Measurements from ENCODE around the gene AADACL3. TPM values are rescaled to one million over a fixed set of nuclear protein-coding genes. Genes with fewer than 3 reads are reported as not detected.

Gene AADACL3
- total RNA-seq, 1 donor from 2014 or later: not detected

DNA sequence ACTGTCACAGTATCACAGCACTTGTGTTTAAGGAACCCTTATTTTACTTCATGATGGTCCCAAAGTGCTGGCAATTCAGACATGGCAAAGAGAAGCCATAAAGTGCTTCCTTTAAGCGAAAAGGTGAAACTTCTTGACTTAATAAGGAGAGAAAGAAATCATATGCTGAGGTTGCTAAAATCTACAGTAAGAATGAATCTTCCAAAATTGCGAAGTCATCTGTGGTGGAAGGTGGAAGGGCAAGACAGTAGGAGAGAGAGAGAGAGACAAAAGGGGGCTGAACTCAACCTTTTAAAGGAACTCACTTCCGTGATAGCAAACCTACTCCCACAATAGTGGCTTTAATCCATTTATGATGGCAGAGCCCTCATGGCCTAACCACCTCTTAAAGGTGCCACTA, 19.3 kb upstream of the AADACL3 start:
- H3K4me1 Mint-ChIP-seq (ENCODE audit: low read depth): peaks cover 6% of the 10 kb centered on the region
- no peak for DNase-seq (ENCODE audit: low spot score)
- no peak for TF ChIP-seq CTCF (IDR thresholded peaks at IDR 0.05)
- peaks cover 19% of the 10 kb centered on the region for H3K9me3 Mint-ChIP-seq (ENCODE audit: low read depth)
- H3K4me3 Mint-ChIP-seq (ENCODE audit: unreplicated experiment): no peak overlapping the region
- no peaks in the 10 kb centered on the region for H3K27me3 Mint-ChIP-seq (ENCODE audit: low read depth)
- no peaks in the 10 kb centered on the region for H3K36me3 Mint-ChIP-seq (ENCODE audit: low read depth)
- no peak overlapping the region for H3K27ac Mint-ChIP-seq (ENCODE audit: unreplicated experiment)

DNA sequence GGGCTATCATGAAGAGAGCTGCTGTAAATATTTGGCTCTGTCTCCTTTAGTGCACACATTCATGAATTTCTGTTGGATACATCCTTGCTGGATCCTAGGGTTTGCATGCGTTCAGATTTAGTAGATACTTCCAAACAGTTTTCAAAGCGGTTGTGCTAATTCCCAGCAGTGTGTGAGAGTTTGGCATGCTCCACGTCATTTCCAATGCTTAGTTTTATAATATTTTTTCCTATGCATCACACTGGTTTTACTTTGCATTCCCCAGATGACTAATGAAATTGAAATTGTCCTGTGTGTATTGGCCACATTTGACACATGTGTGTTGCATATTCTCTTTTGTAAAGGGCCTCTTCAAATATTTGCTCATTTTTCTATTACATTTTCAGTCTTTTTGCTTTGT, 18.5 kb upstream of the AADACL3 start:
- Mint-ChIP-seq H3K4me1 (ENCODE audit: low read depth) (peaks cover 6% of the 10 kb centered on the region), H3K27me3 (ENCODE audit: low read depth) (no peaks in the 10 kb centered on the region), H3K36me3 (ENCODE audit: low read depth) (no peaks in the 10 kb centered on the region), H3K4me3 (ENCODE audit: unreplicated experiment) (no peak overlapping the region), H3K27ac (ENCODE audit: unreplicated experiment) (no peak overlapping the region), H3K9me3 (ENCODE audit: low read depth) (peaks cover 19% of the 10 kb centered on the region)
- no peak for TF ChIP-seq CTCF (IDR thresholded peaks at IDR 0.05)
- DNase-seq (ENCODE audit: low spot score): no peak

DNA sequence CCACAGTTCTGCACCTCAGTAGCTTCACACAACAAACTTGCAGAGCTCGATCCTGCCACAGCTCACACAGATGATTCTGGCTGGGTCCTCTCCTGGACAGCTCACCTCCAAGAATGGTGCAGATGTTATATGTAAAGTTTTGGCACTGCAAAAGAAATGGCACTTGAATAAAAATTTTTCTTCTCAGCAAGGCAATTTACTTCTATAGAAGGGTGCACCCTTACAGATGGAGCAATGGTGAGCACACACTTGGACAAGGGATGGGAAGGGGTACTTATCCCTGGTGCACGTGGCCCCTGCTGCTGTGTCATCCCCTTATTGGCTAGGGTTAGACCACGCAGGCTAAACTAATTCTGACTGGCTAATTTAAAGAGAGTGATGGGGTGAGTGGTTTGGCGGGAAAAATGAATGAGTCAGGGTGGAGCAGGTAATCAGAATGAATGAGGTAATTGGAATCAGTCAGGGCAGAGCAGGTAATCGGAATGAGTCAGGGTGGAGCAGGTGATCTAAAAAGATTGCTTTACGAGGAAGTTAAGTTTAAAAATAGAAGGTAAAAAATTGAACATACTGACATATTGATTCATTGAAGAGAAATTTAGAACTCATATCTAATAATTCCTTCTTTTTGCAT, 12.0 kb upstream of the AADACL3 start:
- H3K4me3 Mint-ChIP-seq (ENCODE audit: unreplicated experiment): no peak overlapping the region
- TF ChIP-seq CTCF (IDR thresholded peaks at IDR 0.05): no peak
- H3K9me3 Mint-ChIP-seq (ENCODE audit: low read depth): peaks cover 27% of the 10 kb centered on the region
- H3K4me1 Mint-ChIP-seq (ENCODE audit: low read depth): no peaks in the 10 kb centered on the region
- H3K36me3 Mint-ChIP-seq (ENCODE audit: low read depth): peaks cover 2% of the 10 kb centered on the region
- H3K27me3 Mint-ChIP-seq (ENCODE audit: low read depth): no peaks in the 10 kb centered on the region
- no peak overlapping the region for H3K27ac Mint-ChIP-seq (ENCODE audit: unreplicated experiment)
- DNase-seq (ENCODE audit: low spot score): no peak

GRCh38 chr1:12706061-12706460, 9.8 kb upstream of the AADACL3 start:
- no peak for DNase-seq (ENCODE audit: low spot score)
- Mint-ChIP-seq H3K27me3 (ENCODE audit: low read depth) (no peaks in the 10 kb centered on the region), H3K36me3 (ENCODE audit: low read depth) (peaks cover 2% of the 10 kb centered on the region), H3K4me3 (ENCODE audit: unreplicated experiment) (no peak overlapping the region), H3K27ac (ENCODE audit: unreplicated experiment) (no peak overlapping the region), H3K4me1 (ENCODE audit: low read depth) (no peaks in the 10 kb centered on the region), H3K9me3 (ENCODE audit: low read depth) (peaks cover 16% of the 10 kb centered on the region)
- TF ChIP-seq CTCF (IDR thresholded peaks at IDR 0.05): no peak

DNA sequence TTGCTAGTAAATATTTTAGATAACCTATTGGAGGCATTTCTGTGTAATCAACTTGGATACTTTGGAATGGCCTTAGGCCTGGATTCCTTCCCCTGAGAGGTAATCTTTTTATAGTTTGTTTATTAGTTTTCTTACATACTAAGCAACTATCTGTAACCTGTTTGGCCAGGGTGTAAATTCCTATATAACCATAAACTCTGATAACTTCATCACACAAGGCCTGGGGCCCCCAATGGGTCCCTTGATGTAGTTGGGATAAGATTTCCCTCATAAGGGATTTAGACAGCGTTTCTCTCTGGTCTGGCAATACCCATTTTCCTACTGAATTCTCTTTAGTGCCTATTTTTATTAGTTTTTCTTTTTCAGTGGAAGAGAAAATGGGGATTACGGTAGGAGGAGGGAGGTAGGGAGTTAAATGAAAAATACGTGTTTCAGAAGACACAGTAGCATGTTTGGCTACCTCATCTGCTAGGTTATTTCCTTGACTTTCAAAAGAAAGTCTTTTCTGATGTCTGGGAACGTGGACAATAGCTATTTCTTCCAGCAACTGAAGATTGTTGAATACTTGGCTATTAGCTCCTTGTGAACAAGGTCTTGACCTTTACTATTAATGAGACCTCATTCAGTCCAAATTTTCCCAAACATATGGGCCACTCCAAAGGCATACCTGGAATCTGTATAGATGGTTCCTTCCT, 7.4 kb upstream of the AADACL3 start:
- H3K4me1 Mint-ChIP-seq (ENCODE audit: low read depth): peaks cover 10% of the 10 kb centered on the region
- H3K27me3 Mint-ChIP-seq (ENCODE audit: low read depth): no peaks in the 10 kb centered on the region

More for the DNA sequence above, 7.4 kb upstream of the AADACL3 start:
- H3K9me3 Mint-ChIP-seq (ENCODE audit: low read depth): peaks cover 12% of the 10 kb centered on the region
- H3K27ac Mint-ChIP-seq (ENCODE audit: unreplicated experiment): no peak overlapping the region
- no peak for DNase-seq (ENCODE audit: low spot score)
- no peak for TF ChIP-seq CTCF (IDR thresholded peaks at IDR 0.05)
- H3K36me3 Mint-ChIP-seq (ENCODE audit: low read depth): peaks cover 2% of the 10 kb centered on the region
- no peak overlapping the region for H3K4me3 Mint-ChIP-seq (ENCODE audit: unreplicated experiment)
